GM19397 (cell line): Measurements from ENCODE around the gene MAD2L2.

Experiments used
- ATAC-seq: cut with Tn5 transposase; IDR thresholded peaks from one replicate; pipeline ENCODE4 v1.9.1; 2021; ENCODE audit warnings: mild to moderate bottlenecking, moderate library complexity; ENCODE audit not compliant: unreplicated experiment

MAD2L2 gene

DNA sequence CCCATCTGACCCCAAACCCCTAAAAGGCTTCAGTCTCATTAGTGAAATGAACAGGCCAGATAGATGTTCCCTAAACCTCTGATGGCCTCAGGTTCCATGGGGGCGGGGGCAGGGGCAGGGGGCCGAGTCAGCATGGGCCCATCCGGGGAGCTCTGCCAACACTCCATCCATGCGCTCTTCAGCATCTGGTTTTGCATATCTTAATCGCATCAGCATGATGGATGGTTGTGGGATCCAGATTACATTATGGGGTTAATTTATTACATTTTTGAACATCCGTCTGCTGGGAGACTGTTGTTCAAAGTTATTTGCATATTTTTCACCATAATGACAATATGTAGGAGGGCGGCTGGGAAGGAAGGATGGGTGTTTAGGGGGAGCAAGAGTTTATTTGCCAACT, 3.1 kb upstream of the MAD2L2 start:
- ATAC-seq = no peak

DNA sequence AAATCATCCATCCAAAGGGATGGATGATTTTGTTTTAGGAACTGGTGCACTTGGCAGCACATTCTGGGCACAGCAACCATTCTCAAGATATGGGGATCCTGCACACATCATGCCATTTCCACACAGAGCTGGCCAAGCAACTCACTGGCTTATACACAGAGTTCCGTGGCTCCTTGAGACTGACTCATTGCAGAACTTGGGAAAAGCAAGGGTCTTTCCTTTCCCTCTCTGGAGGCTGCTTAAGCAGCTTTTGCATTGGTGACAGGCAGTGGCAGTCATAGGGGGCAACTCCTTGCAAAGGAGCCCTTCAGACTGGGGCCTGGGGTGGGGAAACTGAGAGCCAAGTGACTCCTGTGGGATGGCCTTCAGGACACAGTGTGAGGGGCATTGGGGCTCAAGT, 1.9 kb upstream of the MAD2L2 start:
- ATAC-seq = no peak

DNA sequence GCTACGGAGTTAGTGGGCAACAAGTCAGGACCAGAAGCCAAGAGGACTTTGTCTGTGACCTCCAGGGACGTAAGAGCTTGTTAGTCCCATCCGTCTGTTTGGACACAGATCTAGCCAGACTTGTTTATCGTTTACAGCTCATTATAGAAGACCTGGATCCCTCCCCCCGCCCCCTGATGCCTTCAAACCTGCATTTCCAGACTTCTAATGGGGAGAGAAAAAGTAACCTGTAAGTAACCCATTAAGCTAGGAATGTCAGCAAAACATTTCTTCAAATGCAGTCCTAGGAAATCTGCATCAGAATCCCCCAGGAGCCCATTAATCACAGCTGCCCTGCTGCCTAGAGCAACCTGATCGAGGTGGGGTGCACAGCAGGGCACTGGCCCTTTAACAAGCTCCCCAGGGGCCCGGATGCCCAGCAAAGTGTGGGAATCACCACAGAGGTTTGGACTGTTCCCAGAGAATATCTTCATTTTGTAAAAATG, 1.4 kb upstream of the MAD2L2 start:
- no peak for ATAC-seq

DNA sequence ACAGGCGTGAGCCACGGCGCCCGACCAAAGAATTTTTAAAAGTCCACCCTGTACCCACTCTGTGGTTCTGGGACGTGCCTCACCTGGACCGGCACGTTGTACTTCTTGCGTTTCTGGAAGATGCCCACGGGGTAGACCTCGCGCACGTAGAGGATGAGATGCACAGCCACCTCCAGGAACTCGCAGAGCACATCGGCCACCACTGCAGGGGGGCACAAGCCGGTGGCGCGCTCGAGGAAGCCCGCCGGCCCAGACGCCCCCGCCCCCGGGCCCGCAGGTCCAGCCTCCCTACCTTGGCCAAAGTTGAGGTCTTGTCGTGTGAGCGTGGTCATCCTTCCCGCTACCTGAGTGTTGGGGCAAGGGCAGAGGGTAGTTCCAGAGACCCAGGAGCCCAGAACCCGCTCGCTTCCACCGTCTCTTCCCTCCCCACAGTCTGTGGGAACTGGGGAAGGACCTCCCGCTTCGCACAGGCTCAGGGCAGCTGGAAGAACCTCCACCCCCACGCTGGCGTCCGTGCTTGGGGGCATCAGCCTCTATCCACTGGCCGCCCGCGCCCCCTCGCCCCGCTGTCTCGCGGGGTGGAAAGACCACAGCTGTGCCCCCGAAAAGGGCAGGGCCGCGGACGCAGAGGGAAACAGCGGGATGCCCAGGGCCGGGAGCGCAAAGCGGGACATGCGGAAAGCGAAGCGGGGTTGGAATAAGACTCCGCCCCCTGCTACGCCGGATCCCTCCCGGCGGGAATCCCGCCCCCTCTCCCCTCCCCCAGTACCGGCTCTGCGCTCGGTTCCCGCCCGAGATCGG, 478 bp downstream of the MAD2L2 start:
- peak; percentile 24 for ATAC-seq

DNA sequence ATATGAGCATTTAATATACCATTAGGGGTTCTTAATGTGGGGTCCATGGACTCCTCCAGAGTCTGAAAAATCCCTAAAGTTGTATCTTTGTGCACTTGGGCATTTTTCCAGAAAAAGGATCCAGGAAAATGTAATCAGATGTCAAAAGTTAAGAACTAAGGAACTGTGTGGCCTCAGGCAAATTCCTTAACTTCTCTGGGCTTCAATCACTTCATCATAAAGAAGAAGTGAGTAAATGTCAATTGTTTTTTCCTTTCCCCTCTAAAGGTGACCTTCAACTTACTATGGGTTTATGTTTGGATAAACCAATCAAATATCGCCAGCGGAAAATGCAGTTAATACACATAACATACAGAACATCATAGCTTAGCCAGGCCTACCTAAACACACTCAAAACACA, 2.5 kb downstream of the MAD2L2 start:
- no peak for ATAC-seq

DNA sequence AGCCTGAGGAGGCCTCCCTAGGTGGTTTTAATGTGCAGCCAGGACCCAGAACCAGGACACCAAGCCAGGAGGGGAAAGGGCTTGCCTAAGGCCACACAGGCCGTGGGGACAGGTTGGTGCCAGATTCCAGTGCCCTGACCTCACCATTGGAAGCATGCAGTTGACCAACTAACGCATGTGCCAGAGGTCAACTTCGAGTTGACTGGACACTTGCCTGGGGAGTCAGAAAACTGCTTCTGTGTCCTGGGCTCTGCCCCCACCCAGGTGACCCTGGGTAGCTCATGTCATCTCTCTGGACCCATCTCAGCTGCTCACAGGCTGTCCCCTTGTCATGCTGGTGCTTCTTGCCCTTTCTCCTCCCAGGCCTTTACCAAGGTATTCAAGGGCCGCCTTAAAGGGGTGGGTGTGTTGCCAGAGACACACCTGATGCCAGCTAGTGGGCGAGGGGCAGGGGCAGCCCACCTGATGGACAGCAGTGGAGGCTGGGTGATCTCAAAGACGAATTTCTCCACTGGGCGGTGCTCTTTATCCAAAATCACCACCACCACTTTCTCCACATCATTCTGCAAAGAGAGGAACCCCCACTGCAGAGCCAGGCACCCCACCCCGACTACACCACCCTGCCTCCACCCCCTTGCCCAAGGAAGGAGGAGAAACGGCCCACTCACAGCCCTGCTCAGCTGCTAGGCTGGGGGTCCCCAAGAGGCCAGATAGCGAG, 4.4 kb downstream of the MAD2L2 start:
- no peak for ATAC-seq

DNA sequence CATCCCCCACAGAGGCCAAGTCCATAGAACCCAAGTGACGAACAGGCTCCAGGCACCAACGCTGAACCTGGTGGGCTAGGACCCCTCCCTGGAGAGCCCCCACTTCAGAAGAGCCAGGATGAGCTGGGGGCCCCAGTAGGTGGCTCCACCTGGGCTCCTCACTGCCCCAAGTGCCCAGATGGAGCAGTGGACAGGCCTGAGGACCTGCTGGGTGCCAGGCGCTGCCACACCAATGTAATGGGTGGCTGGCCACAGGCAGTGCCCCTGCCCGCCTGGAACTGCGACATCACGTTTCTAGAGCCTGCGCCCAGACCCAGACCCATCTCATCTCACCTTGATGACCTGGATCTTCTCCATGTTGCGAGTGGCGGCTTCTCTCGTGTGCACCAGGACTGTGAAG, 5.6 kb downstream of the MAD2L2 start:
- ATAC-seq = no peak

DNA sequence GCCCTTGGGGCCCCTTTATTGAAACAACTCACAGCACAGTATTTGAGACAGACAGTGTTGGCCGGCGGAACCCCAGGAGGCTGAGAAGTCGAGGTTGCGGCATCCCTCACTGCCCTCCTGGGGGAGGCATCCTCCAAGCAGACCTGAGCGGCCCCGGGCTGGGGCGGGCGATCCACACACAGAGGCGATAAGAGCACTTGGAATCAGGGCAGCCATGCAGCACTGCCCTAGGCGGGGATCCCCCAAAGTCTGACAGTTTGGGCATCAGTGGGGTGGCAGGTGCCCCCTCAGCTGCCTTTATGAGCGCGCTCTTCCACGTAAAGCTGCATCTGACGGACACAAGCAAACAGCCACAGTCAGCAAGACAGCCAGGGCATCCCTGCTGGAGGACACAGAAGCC, 6.5 kb downstream of the MAD2L2 start:
- ATAC-seq = no peak

DNA sequence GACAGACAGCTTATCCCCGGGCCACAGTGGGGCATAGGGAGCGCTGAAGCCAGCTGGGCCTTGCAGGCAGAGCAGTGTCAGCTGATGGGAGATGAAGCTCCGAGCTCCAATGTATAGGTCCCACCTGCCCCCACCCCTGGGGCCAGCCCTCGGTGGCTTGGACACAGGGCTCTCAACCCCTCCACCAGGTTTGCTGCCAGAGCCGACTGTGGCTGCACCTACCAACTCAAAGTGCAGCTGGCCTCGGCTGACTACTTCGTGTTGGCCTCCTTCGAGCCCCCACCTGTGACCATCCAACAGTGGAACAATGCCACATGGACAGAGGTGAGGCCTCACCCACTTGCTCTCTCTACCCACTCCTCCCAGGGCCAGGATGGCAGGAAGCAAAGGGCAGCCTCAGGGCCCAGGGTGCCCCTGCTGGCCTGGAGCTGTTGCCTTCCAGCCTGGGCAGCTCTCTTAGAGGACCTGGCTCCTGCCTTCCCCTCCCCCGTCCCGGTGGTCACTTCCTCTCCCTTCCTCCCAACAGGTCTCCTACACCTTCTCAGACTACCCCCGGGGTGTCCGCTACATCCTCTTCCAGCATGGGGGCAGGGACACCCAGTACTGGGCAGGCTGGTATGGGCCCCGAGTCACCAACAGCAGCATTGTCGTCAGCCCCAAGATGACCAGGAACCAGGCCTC, 7.7 kb downstream of the MAD2L2 start:
- no peak for ATAC-seq

DNA sequence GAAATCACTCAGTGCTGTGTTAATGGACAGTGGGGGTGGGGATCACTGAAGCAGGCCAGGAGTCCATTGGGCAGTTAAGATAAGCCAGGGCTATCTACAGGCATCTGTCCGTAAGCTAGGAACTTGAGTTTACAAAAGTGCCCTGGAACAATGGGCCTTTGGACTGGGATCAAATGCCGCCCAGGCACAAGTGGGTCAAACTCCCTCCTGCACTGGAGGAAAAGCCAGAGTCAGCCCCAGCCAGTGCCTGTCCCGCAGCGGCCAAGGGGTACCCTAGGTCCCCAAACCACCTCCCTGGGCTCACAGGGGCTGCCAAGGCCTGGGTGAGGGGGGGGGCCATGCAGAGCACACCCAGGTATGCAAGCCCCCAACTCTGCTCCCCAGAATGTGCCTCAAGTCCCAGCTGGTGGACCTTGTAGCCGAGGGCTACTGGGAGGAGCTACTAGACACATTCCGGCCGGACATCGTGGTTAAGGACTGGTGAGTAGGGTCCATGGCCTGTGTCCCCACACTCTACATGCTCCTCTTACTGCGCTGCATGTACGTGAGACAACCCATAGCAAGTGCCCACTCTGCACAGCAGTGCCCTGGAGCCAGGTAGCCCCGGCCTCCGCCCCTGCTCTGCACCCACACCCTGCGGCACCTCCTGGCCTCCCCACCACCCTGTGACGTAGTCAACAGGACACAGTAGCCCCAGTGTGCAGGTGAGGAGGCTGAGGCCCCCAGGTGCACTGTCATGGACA, 9.2 kb downstream of the MAD2L2 start:
- no peak for ATAC-seq

DNA sequence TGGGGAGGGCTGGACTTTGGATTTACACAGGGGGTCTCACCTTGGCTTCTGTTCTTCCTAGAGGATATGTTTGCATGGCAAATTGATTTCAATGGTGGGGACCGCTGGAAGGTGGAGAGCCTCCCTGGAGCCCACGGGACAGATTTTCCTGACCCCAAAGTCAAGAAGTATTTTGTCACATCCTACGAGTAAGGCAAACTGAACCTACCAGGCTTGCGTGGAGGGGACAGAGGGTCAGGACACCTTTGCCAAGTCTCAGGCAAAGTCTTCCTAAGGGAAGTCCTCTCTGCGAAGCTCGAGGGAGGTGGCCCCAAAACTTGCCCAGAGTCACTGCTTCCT, 9.8 kb downstream of the MAD2L2 start:
- ATAC-seq = no peak

DNA sequence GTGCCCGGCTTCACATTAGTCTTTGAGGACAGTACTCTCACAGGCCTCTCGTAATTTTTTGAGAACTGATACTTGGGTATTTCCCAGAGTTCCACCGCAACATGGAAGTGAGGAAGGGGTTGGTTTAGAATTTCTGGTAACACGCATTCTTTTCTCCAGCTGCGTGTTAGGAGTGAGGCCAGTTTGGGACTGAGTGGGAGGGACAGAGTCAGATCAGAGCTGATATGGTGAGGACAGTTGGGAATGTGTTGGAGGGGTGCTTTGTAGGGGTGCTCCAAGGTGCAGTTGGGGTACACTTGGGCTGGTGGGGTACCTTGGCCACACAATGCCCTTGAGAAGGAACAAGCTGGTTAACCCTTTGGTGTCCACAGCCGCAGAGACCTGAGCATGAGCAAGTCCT, 10.2 kb downstream of the MAD2L2 start:
- no peak for ATAC-seq

DNA sequence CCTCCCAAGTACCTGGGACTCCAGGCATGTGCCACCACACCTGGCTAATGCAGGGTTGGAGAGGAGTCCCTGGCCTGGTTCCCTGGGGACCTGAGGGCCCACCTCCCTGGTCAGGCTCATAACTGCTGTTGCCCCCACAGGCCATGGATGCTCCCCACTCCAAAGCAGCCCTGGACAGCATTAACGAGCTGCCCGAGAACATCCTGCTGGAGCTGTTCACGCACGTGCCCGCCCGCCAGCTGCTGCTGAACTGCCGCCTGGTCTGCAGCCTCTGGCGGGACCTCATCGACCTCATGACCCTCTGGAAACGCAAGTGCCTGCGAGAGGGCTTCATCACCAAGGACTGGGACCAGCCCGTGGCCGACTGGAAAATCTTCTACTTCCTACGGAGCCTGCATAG, 12.4 kb downstream of the MAD2L2 start:
- ATAC-seq = no peak

DNA sequence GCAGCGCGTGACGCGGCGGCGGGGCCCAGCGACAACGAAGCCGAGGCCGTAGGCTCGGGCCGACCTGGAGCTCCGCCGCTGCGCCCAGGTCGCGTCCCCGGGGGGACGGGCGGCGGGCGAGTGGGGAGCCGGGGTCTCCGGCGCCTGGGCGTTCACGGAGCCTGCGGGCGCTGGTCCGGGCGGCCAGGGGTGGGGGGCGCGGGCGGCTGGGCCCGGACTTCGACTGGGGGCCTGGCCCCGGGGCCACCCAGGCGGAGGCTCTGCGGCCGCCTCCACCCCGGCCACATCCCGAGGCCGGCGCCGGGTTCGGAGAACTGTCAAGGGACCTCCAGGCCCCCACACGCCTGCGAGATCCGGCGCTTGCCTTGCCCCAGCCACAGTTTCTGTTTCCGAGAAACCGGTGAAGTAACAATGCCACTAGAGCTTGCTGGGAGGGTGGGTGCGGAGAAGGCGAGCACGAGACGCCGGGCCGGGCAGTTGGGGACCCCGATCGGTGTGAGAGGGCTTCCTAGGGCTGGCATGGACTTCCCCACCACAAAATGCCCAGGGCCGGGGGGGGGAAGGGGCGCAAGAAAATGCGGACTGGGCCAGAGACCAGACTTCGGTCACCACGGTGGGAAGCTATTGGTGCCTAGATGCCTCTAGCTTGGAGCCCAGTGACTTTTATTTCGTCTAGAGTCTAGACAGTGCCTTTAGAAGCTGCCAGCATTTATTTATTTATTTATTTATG, 16.4 kb downstream of the MAD2L2 start:
- ATAC-seq = peak; percentile 51

DNA sequence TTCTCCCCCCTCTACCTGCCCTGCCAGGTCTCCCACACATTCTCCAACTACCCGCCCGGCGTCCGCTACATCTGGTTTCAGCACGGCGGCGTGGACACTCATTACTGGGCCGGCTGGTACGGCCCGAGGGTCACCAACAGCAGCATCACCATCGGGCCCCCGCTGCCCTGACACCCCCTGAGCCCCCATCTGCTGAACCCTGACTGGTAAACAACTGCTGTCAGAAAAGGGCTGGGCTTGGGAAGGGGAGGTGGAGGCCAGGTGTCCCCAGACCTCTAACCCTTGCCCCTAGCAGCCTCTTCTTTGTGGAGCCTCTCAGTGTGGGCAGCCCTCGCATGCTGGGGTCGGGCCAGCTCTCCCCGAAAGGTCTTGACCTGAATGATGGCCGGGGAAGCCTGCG, 19.8 kb downstream of the MAD2L2 start:
- no peak for ATAC-seq

DNA sequence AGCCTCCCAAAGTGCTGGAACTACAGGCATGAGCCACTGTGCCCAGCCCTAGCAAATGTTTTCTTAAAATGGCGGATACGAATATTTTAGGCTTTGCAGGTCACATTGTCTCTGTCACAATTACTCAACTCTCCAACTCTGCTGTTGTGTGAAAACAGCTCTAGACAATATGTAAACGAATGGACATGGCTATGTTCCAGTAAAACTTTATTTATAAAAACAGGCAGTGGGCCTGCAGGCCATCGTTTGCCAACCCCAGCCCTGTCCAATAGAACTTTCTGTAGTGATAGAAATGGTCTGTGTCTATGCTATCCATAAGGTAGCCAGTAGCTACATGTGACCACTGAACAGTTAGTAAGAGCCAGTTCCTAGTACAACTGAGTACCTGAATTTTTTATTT, 21.2 kb downstream of the MAD2L2 start:
- ATAC-seq = no peak

DNA sequence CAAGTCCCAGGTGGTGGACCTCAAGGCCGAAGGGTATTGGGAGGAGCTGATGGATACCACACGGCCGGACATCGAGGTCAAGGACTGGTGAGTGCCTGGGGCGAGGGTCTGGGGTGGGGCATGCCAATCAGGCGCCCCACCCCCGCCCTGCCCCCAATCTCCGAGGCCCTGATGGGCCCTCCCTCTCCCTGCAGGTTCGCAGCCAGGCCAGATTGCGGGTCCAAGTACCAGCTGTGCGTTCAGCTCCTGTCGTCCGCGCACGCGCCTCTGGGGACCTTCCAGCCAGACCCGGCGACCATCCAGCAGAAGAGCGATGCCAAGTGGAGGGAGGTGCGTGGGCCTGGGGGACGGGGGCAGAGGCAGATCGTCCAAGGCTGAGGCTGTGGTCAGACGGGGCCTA, 22.4 kb downstream of the MAD2L2 start:
- no peak for ATAC-seq

DNA sequence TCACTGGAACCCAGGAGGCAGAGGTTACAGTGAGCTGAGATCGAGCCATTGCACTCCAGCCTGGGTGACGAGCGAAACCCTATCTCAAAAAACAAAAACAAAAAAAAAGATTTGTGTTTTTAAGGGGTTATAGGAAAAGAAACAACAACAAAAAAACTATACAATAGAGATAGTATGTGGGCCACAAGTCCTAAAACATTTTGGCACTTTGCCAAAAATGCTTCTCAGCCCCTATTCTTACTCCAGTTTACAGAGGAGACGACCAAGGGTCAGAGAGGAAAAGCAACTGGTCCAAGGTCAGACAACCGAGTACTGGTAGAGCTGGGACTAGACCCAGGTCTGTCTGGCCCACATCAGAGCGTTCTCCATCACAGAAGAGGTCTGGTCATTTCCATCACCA, 23.3 kb downstream of the MAD2L2 start:
- ATAC-seq = no peak

DNA sequence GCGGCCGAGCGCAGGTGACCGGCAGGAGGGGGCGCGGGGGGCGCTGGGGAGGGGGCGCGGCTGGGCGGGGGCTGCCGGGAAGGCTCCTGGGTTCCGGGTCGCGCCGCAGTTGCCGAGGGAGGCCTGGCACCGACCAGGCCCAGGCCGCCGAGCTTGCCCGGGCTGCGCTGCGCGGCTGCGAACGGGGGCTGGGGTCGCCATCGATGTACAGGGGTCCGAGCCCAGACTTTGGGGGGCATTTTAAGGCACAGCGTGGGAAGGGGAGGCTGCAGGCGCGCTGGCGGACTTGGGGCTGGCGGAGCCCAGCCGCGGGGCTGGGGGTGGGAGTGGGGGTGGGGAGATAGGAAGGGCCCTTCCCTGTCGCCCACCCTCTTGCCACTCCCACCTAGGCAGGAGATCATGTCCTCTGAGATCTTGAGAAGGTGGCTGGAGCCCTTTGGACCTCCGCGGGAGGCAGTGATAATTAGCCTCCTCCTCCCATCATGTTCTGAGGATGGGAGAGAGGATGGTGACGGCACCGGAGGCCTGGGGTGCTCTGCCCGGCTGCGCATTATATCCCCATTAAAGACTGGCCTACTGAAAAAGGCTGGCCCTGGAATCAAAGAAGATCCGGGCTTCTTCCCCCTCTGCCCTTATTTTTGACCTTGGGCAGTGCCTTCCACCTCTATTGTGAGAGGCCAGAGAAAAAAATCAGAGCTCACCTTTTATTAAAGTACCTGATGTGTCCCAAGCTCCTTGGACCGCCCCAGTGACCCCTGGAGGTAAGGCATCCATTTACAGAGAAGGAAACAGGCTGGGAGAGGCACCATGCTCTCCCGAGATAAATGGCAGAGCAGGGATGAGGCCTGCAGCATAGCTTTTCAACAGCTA, 25.8 kb downstream of the MAD2L2 start:
- peak; percentile 30 for ATAC-seq
